GM19395 (cell line): ENCODE measurements around the gene PRUNE2.

ENCODE experiments used
- ATAC-seq: cut with Tn5 transposase; IDR thresholded peaks from one replicate; pipeline ENCODE4 v1.9.1; 2021; ENCODE audit warnings: mild to moderate bottlenecking, moderate library complexity; ENCODE audit not compliant: unreplicated experiment

PRUNE2 gene

GRCh38 chr9:76585487-76586389, 320.2 kb downstream of the PRUNE2 start:
- ATAC-seq = no peak

- ATAC-seq = no peak
These were observed 322.7 kb downstream of the PRUNE2 start for GRCh38 chr9:76583256-76583655.

GRCh38 chr9:76581731-76582130, 324.2 kb downstream of the PRUNE2 start:
- ATAC-seq = no peak

- no peak for ATAC-seq
These were observed 325.1 kb downstream of the PRUNE2 start for GRCh38 chr9:76580820-76581219.

GRCh38 chr9:76580188-76580587, 325.7 kb downstream of the PRUNE2 start:
- no peak for ATAC-seq

GRCh38 chr9:76576344-76576743, 329.6 kb downstream of the PRUNE2 start:
- ATAC-seq = peak; percentile 75

- ATAC-seq = no peak
These were observed 330.2 kb downstream of the PRUNE2 start for GRCh38 chr9:76575761-76576160.

- no peak for ATAC-seq
These were observed 331.8 kb downstream of the PRUNE2 start for GRCh38 chr9:76573905-76574760.

- ATAC-seq = no peak
These were observed 332.5 kb downstream of the PRUNE2 start for GRCh38 chr9:76573408-76573807.

- ATAC-seq = no peak
These were observed 333.8 kb downstream of the PRUNE2 start for GRCh38 chr9:76572151-76572550.

GRCh38 chr9:76571743-76572146, 334.2 kb downstream of the PRUNE2 start:
- no peak for ATAC-seq

GRCh38 chr9:76571288-76571687, 334.6 kb downstream of the PRUNE2 start:
- peak; percentile 87 for ATAC-seq

GRCh38 chr9:76570826-76571225, 335.1 kb downstream of the PRUNE2 start:
- no peak for ATAC-seq

GRCh38 chr9:76567086-76567485, 338.8 kb downstream of the PRUNE2 start:
- no peak for ATAC-seq

GRCh38 chr9:76564297-76564696, 341.6 kb downstream of the PRUNE2 start:
- ATAC-seq = no peak

GRCh38 chr9:76562511-76562911, 343.4 kb downstream of the PRUNE2 start:
- peak; percentile 88 for ATAC-seq

GRCh38 chr9:76561900-76562299, 344.0 kb downstream of the PRUNE2 start:
- ATAC-seq = peak; percentile 28
